Coronary artery (tissue), 2 donors: ENCODE results near the gene FARP2.

Experiments
- DNase-seq: peaks from one replicate; pipeline ENCODE4 v3.0.0-alpha.2; 2017; ENCODE audit warnings: low spot score
- H3K27ac ChIP-seq, 2 donors: fragments of 200-600 bp; sonication (generic); one replicate each; pipeline ENCODE4 v1.5.1; 2016 to 2019
- H3K4me3 ChIP-seq: fragments of 200-600 bp; sonication (generic); 2 replicates; pipeline ENCODE4 v1.5.1; 2016; ENCODE audit warnings: mild to moderate bottlenecking, moderate library complexity
- CTCF ChIP-seq: fragments of 200-600 bp; sonication (generic); IDR thresholded peaks from one replicate; pipeline ENCODE4 v1.5.1; 2019; ENCODE audit warnings: antibody characterized with exemption

FARP2 gene

GRCh38 chr2:241542278-241542605, 186.2 kb downstream of the FARP2 start:
- TF ChIP-seq CTCF: no peak
- Histone ChIP-seq H3K4me3 (no peak overlapping the region), H3K27ac (no peak overlapping the region)
- no peak for DNase-seq
